ENCODE results near the gene HS6ST3.

HS6ST3 gene

DNA sequence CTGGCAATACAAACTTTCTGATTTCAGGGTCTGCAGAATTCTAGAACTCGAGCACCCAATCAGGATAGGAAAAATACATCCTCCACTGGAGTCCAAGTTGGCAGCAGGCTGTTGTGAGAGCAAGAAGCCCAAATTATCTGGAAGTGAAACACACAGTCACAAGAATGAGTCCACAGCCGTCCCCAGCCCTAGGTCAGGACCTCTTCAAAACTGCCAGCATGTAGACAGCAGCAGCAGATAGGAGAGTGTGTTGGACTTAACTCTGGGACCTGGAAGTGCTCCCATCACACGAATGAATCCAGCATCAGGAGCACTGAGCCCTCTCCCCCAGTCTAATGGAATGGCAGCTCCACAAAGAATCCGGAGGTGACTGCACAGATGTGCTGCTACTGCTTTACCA is 483.7 kb downstream of the HS6ST3 start:
- no peak for DNase-seq

DNA sequence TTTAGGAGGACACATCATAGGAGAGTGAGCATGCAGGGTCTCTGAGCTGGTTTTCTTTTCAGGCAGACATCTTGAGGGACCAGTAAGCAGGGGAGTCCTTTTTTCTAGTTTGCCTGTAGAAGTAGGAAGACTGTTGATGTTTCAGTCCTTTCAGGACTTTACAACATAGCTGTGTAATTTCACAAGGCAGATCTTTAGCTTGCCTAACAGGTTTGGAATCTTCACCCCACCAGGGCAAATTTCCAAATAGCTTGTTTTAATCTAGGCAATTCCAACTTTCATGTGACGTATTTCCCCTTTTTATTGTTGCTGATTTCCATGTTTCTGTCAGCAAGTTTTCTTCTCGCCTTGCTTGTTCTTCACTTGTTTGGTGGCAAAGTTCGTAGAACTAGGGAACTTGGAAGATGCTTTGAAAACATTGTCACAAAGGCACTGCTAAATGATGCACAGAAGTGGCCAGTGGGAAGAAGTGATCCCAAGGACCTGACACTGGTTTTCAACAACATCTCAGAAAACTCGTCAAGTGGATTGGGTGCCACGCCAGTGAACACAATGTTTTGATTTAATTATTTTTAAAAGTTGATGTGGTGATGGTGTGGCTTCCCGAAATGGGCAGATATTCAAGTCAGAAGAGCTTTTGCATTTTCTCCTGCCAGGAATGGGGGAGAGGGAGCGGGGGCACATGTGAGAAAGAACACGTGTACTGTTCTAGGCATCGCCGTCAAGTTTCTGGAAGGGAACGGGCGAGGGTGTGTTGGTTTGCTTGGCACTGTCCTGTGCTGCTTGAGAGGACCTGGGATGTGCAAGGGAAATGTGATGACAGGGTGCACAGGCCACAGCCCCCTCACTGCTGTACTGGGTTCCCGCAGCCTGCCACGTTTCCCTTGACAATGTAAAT is 485.8 kb downstream of the HS6ST3 start:
- no peak for DNase-seq

DNA sequence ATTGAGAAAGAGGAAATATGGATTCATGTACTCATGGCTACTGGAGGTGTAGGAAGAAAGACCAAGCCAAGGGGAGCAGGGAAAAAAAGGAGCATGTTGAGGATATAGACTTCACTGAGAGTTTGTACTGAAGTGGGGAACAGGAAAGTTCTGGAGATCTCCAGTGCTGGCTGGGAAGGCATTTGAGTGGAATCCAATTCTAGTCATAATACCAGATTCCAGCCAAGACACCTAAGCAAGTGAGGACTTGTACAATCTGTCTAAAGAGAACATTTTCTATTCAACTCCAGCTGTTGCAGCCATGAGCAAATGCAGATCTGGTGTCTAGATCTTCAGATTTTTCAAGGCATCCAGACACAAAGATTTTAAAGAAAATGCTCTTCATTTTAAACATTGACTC is 491.8 kb downstream of the HS6ST3 start:
- DNase-seq: no peak

- no peak for DNase-seq
These were observed 525.3 kb downstream of the HS6ST3 start for GRCh38 chr13:96615252-96615651.

DNA sequence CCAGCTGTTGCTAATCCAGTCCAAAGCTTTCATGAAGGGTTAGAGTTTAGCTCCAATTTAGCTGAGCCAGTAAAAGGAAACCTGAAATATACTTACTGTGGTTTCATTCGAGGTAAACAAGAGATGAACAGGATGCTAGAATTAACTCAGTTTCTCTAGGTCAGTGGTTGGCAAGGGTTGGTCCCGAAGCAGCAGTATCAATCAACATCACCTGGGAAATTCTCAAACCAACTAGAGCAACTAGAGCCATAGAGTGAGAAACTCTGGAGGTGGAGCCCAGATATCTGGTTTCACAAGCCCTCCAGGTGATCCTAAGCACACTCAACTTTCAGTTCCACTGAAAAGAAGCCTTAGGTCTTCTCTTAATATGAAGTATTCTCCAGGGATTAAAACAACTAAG is 527.6 kb downstream of the HS6ST3 start:
- no peak for DNase-seq

- peak; percentile 50 to 81 for DNase-seq
These were observed 531.8 kb downstream of the HS6ST3 start for GRCh38 chr13:96621634-96622183.

- no peak for DNase-seq
These were observed 539.4 kb downstream of the HS6ST3 start for GRCh38 chr13:96629331-96629730.

GRCh38 chr13:96632536-96633320 is 542.8 kb downstream of the HS6ST3 start:
- DNase-seq: peak; percentile 41 to 73

- DNase-seq: no peak
These were observed 546.2 kb downstream of the HS6ST3 start for GRCh38 chr13:96636001-96636709.

GRCh38 chr13:96637039-96637438 is 547.1 kb downstream of the HS6ST3 start:
- DNase-seq: no peak

- DNase-seq: no peak
These were observed 556.2 kb downstream of the HS6ST3 start for GRCh38 chr13:96646101-96646500.

DNA sequence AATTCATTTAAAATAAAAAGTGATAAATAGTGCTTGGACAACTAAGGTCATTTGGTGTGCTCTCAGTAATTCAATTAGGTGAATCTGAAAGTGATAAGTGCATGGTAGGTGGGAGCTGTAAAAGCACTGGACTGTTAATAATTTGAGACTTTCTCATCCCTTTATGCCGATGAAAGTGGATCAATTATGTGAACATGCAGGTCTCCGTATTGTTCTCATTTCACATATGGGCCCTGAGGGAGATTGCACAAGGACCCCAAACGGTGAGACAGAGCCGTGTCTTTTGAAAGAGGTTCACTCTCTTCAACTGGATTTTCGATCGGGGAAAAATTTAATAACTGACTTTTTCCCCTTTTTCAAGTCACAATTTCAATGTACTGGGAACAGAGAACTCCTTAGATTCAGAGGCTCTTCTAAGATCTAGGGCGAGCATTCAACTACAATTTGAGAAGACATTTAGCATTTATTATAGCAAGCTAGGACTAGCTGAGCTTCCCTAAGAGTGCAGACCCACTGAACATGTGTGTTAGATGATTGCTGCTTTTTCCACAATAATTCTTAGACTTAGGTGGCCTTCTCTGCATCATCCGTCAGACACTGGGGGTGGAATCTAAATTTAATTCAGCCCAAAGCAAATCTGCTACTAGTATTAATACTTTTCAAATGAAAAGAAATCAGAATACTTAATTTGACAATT is 556.8 kb downstream of the HS6ST3 start:
- no peak for DNase-seq

DNA sequence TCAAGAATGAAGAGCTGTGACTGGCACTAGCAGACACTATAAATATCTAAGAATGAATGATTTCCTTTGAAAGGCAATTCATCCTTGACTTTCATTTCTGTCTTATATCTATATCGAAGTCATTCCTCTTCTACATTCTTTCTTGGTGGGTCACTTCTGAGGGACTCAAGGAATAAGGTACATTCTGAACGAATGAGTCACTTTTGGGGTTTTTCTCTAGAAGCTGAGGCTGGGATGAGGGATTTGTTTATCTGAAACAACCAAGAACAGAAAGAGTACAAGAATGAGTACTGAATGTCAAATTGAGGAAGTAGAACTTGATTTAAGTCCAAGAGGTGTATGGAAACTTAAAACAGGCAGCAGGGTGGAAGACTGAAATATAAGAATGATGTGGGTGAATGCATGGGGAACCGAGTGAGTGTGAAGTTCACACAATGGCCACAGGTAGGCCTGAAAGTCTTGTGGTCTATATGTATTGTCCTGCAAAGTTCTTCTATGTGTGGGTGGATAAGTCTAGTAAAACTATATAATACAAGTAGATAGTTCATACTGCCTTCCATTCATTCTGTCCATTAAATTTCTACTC is 560.5 kb downstream of the HS6ST3 start:
- no peak for DNase-seq

DNA sequence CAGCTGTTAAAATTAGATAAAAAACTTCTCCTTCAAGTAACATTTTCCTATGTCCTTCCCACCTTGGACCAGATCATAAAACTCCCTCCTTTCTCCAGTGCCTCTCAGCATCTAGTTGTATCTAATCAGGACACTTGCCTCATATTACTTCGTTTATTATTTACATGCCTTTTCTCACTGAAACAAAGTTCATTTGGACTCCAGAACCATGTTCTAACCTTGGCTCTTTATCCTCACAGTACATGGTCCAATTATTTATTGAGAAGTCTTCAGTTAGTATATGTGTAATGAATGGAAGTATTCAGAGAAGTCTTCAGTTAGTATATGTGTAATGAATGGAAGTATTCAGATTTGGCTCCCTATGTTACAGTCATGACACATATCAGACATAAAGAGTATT is 561.7 kb downstream of the HS6ST3 start:
- no peak for DNase-seq

GRCh38 chr13:96652506-96652905 is 562.6 kb downstream of the HS6ST3 start:
- DNase-seq: peak in 1 of 2 experiments; percentile 14

DNA sequence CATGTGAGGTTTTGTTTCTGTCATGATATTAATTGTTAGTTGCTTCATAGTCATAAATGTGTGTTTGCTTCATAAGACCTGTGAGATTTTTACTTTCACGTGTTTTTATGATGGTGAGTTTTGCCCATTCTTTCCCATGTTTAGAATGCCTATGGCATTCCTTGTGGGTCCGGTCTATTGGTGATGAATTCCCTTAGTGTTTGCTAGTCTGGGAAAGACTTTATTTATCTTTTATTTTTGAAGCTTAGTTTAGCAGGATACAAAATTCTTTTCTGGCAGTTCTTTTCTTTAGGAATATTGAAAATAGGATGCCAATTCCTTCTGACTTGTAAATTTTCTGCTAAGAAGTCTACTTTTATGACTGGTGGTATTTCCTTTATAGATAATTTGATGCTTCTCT is 571.7 kb downstream of the HS6ST3 start:
- no peak for DNase-seq

- no peak for DNase-seq
These were observed 572.1 kb downstream of the HS6ST3 start for GRCh38 chr13:96662036-96662435.

GRCh38 chr13:96667294-96668018 is 577.5 kb downstream of the HS6ST3 start:
- DNase-seq: no peak

DNA sequence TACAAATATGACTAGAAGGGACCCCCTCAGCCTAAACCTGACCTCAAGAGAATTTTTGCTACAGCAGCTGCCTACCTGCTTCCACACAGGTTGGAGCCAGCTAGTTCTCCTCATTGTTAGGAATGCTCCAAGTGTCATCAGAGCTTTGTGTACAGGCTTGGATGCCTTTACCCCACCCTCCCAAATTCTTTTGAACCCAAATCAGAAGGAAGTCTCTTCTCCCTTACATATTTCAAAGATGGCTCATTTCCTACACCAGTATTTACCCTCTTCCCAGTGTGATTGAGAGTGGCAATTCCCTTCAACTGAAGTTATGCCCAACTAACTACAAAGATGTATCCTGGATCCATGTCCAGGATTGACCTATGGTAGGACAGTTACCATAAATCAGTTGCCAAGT is 581.2 kb downstream of the HS6ST3 start:
- DNase-seq: no peak

GRCh38 chr13:96672016-96672415 is 582.1 kb downstream of the HS6ST3 start:
- no peak for DNase-seq

DNA sequence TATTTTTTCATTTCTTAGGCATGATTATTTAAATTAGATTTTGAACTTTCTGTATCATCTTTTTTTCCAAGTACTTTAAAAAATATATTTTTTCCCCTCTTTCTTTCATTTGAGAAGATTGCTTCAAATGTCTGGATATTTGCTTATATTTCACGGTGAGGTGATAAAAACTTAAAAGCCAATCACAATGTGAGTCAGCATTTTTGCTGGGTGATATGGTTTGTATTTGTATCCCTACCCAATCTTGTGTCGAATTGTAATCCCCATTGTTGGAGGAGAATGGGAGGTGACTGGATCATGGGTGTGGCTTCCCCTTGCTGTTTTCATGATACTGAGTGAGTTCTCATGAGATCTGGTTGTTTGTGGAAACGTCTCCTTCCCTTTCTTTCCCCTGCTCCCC is 583.9 kb downstream of the HS6ST3 start:
- DNase-seq: no peak

Data from NCI-H2081 (cell line).